Effector CD8-positive, alpha-beta T cell (primary cell): Measurements from ENCODE around the gene HS1BP3.

Experiments used
- DNase-seq: peaks from one replicate; lab custom pipeline; 2025; lab: John Stamatoyannopoulos, UW

HS1BP3 gene

DNA sequence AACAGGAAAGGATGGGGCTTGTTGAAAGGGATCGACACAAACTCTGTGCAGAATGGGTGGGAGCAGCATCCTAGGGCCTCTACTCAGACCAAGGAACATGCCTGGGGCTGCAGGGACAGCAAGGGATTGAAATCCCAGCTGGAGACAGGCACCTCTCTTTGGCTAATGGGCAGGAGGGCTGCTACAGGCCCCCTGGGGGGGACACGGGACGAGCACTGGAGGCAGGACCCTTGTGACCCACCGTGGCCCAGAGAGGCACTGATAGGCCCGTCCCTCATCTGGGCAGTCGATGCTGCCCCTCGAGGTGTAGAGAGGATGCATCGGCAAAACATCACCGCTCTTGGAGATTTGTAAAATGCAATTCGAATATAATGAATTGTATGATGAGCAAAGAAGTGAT, 5.1 kb downstream of the HS1BP3 start:
- DNase-seq: no peak

DNA sequence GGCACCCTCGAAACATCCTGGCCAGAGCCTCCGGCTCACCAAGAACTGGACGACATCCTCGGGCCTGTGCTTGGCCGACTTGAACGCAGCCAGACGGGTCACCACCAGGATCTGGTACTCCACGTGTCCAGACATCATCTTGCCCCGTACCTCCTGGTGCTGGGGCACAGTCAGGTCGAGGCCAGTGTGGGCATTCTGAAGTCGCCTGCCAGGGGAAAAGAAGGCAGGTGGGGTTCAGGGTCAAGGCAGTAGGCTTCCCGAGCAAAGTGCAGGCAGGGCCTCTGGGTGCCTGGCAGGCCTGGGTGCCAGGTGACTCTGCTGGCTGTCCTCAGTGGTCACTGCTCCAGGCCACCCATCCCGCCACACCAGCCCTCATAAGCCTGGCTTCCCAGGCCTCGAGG, 5.6 kb downstream of the HS1BP3 start:
- DNase-seq: no peak

- no peak for DNase-seq
Observed at GRCh38 chr2:20643826-20644225, 7.1 kb downstream of the HS1BP3 start.

DNA sequence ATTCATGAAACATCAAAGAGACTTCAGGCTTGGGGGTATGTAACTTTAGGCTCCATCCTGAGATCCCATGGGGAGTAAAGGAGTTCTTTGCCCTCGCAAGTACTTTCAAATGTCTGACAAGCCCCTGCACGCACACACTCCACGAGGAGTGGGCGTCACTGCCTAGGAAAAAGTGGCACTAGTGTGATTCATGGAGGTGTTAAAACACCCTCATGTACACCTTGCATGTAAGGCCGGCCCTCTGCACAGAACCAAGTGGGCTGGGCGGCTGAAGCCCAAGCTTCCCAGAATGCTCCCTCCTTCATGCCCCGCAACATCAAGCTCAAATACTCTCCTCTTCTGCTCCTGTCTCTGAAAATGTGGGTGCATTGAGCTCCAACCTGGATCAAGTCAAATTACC, 7.8 kb downstream of the HS1BP3 start:
- DNase-seq: no peak

DNA sequence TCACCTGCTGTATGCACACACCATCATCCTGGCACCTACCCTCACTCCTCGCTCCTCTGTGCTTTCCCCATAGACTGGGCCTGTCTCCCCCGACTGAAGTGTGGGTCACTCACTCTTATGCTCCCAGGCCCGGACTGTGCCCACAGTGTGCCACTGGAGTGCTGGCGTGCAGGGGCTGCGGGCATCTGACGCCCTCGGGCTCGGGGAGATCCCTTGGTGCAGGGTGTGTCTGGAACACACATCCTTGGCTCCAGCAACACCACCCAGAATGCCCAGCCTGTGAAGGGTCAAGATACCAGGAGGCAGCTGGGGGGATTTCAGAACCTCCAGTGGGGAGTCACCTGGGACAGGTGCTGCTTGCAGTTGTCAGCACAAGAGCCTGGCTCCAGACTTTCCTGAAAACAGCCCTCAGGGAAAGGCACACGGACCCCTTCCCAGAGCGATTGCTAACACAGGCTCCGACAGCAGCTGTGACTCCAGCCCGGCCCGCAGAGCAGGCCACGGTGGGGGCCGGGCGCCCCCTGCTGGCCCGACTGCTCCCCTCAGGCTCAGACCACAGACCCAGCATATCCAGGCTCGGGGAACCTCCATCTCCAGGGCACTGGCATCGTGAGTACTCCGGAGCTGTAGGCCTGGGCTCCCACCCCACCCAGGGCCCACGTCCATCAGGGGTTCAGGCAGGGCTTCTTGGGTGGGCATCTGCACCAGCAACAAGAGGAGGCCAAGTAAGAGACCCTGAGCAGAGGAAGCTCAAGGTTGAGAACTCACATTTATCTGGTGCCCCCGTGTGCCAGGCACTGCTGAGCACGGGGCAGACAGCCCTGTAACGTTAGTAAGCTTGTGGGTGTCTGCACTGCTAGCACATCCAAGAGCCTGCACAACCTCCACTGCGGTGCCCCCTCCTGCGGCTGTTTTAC, 8.6 kb downstream of the HS1BP3 start:
- DNase-seq: peak; percentile 57

- DNase-seq: no peak
Observed at GRCh38 chr2:20641123-20641985, 9.5 kb downstream of the HS1BP3 start.

DNA sequence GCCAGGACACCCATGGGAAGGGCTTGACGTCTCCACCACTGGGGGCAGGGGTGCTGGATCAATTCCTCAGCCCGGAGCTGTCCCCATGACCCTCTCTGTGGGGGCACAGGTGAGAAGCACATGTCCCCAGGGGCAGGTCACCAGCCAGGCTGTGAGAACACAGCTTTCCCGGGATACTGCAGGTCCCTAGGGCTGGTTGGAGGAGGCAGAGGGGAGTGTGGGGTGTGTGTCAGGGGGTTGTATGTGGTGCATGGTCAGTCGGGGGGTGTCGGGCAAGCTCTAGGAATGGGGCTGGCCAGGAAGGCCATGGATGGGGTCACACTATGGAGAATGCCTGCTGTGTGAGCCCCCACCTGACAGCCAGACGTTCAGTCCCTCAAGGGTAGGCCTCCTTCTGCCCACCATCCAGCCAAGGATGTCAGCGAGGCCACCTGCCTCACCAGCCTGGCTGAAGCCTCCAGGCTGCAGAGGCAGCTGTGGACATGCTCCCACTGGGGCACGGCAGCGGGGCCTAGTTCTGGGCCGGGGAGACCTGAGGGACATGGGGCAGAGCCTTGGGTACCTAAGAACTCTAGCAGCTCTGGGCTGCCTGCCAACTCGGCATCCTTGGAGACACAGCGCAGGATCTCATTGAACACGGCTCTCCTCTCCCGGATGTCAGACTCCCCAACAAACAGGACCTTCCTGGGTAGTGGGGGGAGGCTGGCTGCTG, 10.3 kb downstream of the HS1BP3 start:
- no peak for DNase-seq

- no peak for DNase-seq
Observed at GRCh38 chr2:20638646-20639430, 12.1 kb downstream of the HS1BP3 start.

- no peak for DNase-seq
Observed at GRCh38 chr2:20638014-20638413, 12.9 kb downstream of the HS1BP3 start.

DNA sequence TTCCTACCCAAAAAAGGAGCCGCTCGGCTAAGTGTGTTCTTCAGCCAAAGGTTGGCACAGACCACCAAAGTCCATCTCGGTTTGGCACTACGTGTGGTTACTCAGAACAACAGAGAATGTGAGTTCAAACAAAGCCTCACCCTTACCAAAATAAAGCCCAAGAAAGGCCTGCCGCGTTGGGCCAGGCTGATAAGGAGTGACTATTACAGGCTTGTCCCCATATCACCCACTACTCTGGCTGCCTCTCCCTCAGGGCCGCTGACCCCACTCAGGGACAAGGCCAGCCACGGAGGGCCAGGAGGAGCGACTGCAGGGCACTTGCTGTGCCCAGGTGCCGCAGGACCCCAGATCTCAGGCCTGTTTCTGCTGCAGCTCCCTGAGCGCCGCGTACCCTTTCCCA, 13.8 kb downstream of the HS1BP3 start:
- no peak for DNase-seq

GRCh38 chr2:20635675-20636584, 15.0 kb downstream of the HS1BP3 start:
- peak; percentile 12 for DNase-seq

GRCh38 chr2:20635113-20635510, 15.8 kb downstream of the HS1BP3 start:
- no peak for DNase-seq

- no peak for DNase-seq
Observed at GRCh38 chr2:20634507-20635112, 16.3 kb downstream of the HS1BP3 start.

DNA sequence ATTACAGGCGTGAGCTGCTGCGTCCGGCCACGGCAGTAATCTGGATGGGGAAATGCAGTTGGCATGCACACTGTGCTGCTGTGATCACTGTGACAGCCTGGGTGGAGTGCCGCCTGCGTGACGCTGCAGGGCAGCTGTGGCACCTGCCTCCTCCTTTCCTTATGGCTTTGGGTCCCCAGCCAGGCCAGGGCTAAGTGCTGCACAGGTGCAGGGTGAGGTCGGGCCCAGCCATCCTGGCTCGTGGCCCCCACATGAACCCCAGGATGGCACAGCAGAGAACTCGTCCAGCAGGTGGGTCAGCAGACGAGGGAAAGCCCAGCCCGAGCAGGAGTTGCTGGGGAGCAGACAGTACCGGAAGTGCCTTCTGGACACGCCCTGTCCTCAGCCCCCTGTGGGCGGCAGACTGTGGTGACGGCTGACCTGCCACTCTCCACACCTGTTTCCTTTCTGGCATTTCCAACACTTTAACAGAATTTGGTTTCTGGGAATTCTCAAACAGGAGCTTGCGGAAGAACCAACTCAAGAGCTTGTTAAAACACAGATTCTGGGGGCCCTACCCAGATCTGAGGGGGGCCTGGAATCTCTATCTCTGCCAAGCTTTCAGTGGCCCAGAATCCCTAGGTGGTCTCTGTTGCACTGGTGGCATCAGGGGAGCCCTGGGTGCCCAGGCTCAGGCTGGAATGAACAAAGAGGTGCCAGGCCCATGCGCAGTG, 16.9 kb downstream of the HS1BP3 start:
- DNase-seq: no peak

DNA sequence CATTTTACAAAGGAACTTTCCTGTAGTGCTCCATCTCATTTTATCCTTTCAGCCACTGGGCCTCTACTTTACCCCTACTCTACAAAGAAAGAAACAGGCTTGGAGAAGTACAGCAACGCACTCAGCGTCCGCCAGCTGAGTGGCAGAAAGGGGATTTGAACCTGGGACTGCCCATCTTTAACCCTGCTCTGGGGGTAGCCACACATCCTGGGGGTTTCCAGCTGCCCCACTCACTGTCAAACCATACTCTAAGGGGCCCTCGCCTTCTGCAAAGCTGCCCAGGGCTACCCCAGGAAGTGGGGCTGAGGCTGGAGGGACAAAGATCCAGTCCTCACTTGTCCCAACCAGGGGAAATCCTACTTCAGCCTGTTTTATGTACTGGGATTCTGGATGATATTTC, 17.9 kb downstream of the HS1BP3 start:
- no peak for DNase-seq

DNA sequence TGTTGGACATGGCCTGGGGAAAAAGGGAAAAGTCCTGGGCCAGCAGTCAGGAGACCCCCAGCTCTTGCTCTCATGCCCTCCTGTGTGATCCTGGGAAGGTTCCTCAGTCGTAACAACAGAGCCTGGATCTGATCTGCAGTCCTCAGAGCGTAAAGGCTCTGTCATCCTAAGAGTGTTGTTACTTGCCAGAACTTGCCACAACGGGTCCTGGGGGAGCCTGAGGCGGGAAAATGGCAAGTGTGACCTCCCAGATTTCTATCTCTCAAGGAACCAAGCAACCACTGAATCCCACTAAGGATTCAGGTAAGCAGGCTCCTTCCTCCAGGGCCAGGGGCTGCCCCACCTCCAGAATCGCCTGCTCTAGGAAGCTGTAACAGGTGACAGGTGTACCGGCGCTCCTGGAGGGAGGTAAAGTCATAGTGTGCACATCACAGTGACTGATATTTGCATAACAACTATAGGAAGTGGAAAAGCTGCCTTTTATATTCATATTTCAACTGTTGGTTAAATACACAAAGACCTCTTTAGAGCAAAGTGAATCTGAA, 18.4 kb downstream of the HS1BP3 start:
- DNase-seq: no peak

GRCh38 chr2:20631617-20632307, 19.1 kb downstream of the HS1BP3 start:
- DNase-seq: no peak

- DNase-seq: no peak
Observed at GRCh38 chr2:20630967-20631366, 19.9 kb downstream of the HS1BP3 start.
